ENCODE results near the gene BAHD1.

Gene BAHD1

DNA sequence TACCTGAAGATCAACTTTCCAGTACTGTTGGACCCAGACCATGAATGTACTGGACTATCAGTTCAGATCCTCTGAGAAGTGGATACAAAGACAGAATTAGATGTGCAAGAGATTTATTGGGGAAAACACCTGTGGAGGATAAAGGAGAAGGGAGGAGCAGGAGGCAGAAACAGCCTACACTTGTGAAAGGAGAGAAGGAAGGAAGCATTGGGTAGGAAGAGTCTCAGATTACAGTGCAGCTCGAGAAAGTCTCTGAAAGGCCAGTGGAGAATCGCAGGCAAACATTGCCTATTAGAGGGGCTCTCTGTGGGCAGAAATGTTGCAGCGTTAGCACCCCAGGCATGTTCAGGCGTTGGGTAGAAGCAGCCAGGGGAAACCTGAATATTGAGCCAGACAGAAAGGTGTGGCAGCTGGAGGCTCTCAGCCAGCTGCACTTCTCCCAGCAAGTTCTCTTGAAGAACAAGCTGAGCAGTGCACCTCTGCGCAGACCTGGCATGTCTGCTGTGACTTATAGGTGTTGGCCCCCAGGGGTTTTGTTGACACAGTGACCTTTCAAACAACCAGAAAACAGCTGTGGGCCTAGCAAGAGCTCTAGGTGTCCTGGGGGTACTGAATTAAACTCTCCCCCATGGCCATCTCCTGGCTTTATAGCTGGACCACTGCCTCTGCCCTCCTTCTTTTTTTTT is 37.0 kb downstream of the BAHD1 start:
- no peak for DNase-seq
- Histone ChIP-seq H3K27ac (ENCODE audit: insufficient read depth, low read length, poor library complexity, severe bottlenecking) (no peak overlapping the region), H3K4me1 (ENCODE audit: control insufficient read depth, insufficient read depth, low read length, poor library complexity, severe bottlenecking) (no peaks in the 10 kb centered on the region), H3K36me3 (ENCODE audit: control insufficient read depth, insufficient read depth, low read length) (no peaks in the 10 kb centered on the region), H3K27me3 (replicated peaks; ENCODE audit: control insufficient read depth, insufficient read depth, low read length, poor library complexity, severe bottlenecking) (no peaks in the 10 kb centered on the region), H3K9me3 (ENCODE audit: control insufficient read depth, low read length) (no peaks in the 10 kb centered on the region), H3K4me3 (ENCODE audit: insufficient read depth, low read depth, low read length, poor library complexity, severe bottlenecking) (no peak overlapping the region)

DNA sequence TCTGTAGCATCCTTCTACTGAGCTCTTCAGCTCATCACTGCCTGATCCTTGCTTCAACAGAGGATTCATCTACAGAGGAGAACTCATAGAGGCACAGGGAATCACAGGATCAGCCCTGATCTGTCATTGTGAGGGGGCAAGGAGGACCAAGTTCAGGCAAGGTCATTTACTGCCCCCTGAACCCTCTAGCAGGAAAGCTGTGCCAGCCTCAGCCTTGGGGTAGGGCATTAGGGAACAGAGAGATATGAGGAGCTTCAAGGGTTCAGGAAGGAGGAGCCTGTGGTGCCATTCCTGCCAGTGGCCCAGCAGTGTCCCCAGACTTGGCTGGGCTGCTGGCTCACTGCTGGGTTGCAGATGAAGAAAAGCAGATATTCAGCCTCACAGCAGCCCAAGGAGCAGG is 38.3 kb downstream of the BAHD1 start:
- no peaks in the 10 kb centered on the region for H3K9me3 ChIP-seq (ENCODE audit: control insufficient read depth, low read length)
- no peak overlapping the region for H3K27ac ChIP-seq (ENCODE audit: insufficient read depth, low read length, poor library complexity, severe bottlenecking)
- no peak overlapping the region for H3K4me3 ChIP-seq (ENCODE audit: insufficient read depth, low read depth, low read length, poor library complexity, severe bottlenecking)
- H3K36me3 ChIP-seq (ENCODE audit: control insufficient read depth, insufficient read depth, low read length): no peaks in the 10 kb centered on the region
- H3K27me3 ChIP-seq (replicated peaks; ENCODE audit: control insufficient read depth, insufficient read depth, low read length, poor library complexity, severe bottlenecking): no peaks in the 10 kb centered on the region
- no peak for DNase-seq
- no peaks in the 10 kb centered on the region for H3K4me1 ChIP-seq (ENCODE audit: control insufficient read depth, insufficient read depth, low read length, poor library complexity, severe bottlenecking)

- no peaks in the 10 kb centered on the region for H3K27me3 ChIP-seq (replicated peaks; ENCODE audit: control insufficient read depth, insufficient read depth, low read length, poor library complexity, severe bottlenecking)
These were observed 40.8 kb downstream of the BAHD1 start for GRCh38 chr15:40481341-40482074.

DNA sequence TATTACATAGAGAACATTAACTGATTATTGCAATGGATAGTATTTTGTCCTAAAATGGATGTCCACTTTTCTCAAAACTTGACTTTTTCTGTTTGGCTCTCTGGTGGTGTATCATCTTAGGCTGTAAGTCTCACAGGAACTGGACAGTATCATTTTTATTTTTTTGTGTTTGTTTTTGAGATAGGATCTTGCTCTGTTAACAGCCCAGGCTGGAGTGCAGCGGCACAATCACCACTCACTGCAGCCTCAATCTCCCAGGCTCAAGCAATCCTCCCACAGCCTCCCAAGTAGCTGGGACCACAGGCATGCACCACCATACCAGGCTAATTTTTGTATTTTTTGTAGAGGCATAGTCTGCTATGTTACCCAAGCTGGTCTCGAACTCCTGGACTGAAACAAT is 43.2 kb downstream of the BAHD1 start:
- no peaks in the 10 kb centered on the region for H3K36me3 ChIP-seq (ENCODE audit: control insufficient read depth, insufficient read depth, low read length)
- H3K9me3 ChIP-seq (ENCODE audit: control insufficient read depth, low read length): no peaks in the 10 kb centered on the region
- H3K27ac ChIP-seq (ENCODE audit: insufficient read depth, low read length, poor library complexity, severe bottlenecking): no peak overlapping the region
- no peaks in the 10 kb centered on the region for H3K27me3 ChIP-seq (replicated peaks; ENCODE audit: control insufficient read depth, insufficient read depth, low read length, poor library complexity, severe bottlenecking)
- no peaks in the 10 kb centered on the region for H3K4me1 ChIP-seq (ENCODE audit: control insufficient read depth, insufficient read depth, low read length, poor library complexity, severe bottlenecking)
- no peak for DNase-seq
- no peak overlapping the region for H3K4me3 ChIP-seq (ENCODE audit: insufficient read depth, low read depth, low read length, poor library complexity, severe bottlenecking)

More at GRCh38 chr15:40481341-40482074, 40.8 kb downstream of the BAHD1 start:
- Histone ChIP-seq H3K27ac (ENCODE audit: insufficient read depth, low read length, poor library complexity, severe bottlenecking) (no peak overlapping the region), H3K4me1 (ENCODE audit: control insufficient read depth, insufficient read depth, low read length, poor library complexity, severe bottlenecking) (no peaks in the 10 kb centered on the region), H3K9me3 (ENCODE audit: control insufficient read depth, low read length) (no peaks in the 10 kb centered on the region), H3K36me3 (ENCODE audit: control insufficient read depth, insufficient read depth, low read length) (no peaks in the 10 kb centered on the region), H3K4me3 (ENCODE audit: insufficient read depth, low read depth, low read length, poor library complexity, severe bottlenecking) (no peak overlapping the region)
- DNase-seq: no peak

GRCh38 chr15:40486066-40486770 is 45.5 kb downstream of the BAHD1 start:
- no peaks in the 10 kb centered on the region for H3K4me1 ChIP-seq (ENCODE audit: control insufficient read depth, insufficient read depth, low read length, poor library complexity, severe bottlenecking)
- H3K9me3 ChIP-seq (ENCODE audit: control insufficient read depth, low read length): no peaks in the 10 kb centered on the region
- no peak overlapping the region for H3K4me3 ChIP-seq (ENCODE audit: insufficient read depth, low read depth, low read length, poor library complexity, severe bottlenecking)
- DNase-seq: no peak
- no peaks in the 10 kb centered on the region for H3K36me3 ChIP-seq (ENCODE audit: control insufficient read depth, insufficient read depth, low read length)
- H3K27ac ChIP-seq (ENCODE audit: insufficient read depth, low read length, poor library complexity, severe bottlenecking): no peak overlapping the region
- H3K27me3 ChIP-seq (replicated peaks; ENCODE audit: control insufficient read depth, insufficient read depth, low read length, poor library complexity, severe bottlenecking): no peaks in the 10 kb centered on the region

- H3K27ac ChIP-seq (ENCODE audit: insufficient read depth, low read length, poor library complexity, severe bottlenecking): no peak overlapping the region
- H3K4me3 ChIP-seq (ENCODE audit: insufficient read depth, low read depth, low read length, poor library complexity, severe bottlenecking): no peak overlapping the region
- DNase-seq: no peak
- H3K36me3 ChIP-seq (ENCODE audit: control insufficient read depth, insufficient read depth, low read length): no peaks in the 10 kb centered on the region
- H3K27me3 ChIP-seq (replicated peaks; ENCODE audit: control insufficient read depth, insufficient read depth, low read length, poor library complexity, severe bottlenecking): no peaks in the 10 kb centered on the region
- peaks cover 5% of the 10 kb centered on the region for H3K4me1 ChIP-seq (ENCODE audit: control insufficient read depth, insufficient read depth, low read length, poor library complexity, severe bottlenecking)
- no peaks in the 10 kb centered on the region for H3K9me3 ChIP-seq (ENCODE audit: control insufficient read depth, low read length)
These were observed 47.3 kb downstream of the BAHD1 start for GRCh38 chr15:40487816-40488682.

DNA sequence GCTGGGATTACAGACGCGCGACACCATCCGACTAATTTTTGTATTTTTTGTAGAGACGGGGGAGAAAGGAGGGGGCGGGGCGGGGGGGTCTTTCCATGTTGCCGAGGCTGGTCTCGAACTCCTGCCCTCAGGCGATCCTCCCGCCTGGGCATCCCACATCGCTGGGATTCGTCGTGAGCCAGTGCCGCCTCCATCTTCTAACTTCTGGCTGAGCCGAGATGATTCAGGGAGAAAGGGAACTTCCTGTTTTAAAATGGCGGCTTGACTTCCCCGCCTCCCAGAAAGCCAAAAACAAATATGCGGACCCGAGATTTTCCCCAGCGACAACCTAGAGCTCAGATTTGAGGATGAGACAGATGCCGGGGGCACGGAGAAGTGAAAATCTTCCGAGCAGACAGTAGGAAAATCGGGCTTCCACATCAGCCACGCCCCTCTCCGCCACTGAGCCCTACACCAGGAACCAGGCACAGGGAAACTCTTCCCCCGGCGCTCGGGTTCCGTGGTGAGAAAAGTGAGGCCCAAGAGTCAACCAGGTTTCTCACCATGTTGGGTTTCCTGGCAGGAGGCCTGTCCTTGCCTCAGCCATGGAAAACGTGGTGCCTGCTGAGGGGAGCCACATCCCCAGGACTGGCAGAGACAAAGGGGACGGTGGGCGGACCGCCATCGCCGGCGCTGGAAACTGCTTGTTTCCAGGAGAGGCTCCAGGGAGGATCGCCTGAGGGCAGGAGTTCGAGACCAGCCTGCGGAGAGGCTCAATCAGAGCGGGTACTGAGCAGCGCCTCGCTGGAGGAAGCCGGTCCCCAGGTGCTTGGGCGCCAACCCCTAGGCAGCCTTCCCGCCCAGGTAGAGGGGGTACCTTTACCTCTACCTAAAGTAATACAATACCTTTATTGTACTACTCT is 48.8 kb downstream of the BAHD1 start:
- Histone ChIP-seq H3K4me1 (ENCODE audit: control insufficient read depth, insufficient read depth, low read length, poor library complexity, severe bottlenecking) (peaks cover 5% of the 10 kb centered on the region), H3K27ac (ENCODE audit: insufficient read depth, low read length, poor library complexity, severe bottlenecking) (no peak overlapping the region), H3K9me3 (ENCODE audit: control insufficient read depth, low read length) (no peaks in the 10 kb centered on the region), H3K4me3 (ENCODE audit: insufficient read depth, low read depth, low read length, poor library complexity, severe bottlenecking) (no peak overlapping the region), H3K27me3 (replicated peaks; ENCODE audit: control insufficient read depth, insufficient read depth, low read length, poor library complexity, severe bottlenecking) (no peaks in the 10 kb centered on the region), H3K36me3 (ENCODE audit: control insufficient read depth, insufficient read depth, low read length) (no peaks in the 10 kb centered on the region)
- DNase-seq: no peak

DNA sequence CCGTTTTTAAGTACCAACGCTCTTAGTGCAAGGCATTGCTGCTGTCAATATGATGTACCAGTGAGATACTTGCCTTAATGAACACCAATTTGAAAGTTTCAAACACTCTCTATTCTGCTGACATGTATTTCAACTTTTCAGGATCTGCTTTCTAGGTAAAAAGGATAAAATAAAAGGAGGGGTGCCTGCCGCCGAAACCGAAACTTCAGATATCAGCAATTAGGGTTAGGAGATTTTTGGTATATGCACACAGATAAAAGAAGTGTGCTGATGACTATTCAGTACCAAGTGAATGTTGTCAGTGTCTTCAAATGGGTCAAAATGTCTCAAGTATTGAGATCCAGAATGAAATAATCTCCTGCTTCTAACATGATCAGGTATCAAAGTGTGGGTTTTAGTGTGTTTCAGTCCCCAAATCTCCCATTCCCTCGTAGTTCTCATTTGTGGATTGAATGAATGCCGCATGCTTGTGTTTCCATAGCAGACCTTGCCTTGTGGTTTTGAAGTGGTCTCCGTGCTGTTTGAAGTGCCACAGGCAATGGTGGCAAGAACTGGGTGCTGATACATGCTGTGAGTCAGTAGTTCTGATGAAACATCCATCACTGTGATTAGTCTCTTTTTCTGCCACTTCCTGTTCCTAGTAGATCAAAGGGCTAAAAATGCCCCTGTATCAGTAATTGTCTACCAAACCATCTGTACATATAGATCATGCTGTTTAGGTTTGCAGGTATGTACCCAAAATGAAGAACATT is 52.5 kb downstream of the BAHD1 start:
- Histone ChIP-seq H3K9me3 (ENCODE audit: control insufficient read depth, low read length) (no peaks in the 10 kb centered on the region), H3K4me1 (ENCODE audit: control insufficient read depth, insufficient read depth, low read length, poor library complexity, severe bottlenecking) (peaks cover 5% of the 10 kb centered on the region), H3K27ac (ENCODE audit: insufficient read depth, low read length, poor library complexity, severe bottlenecking) (peak overlapping the region; percentile 21), H3K4me3 (ENCODE audit: insufficient read depth, low read depth, low read length, poor library complexity, severe bottlenecking) (peak overlapping the region; percentile 5), H3K27me3 (replicated peaks; ENCODE audit: control insufficient read depth, insufficient read depth, low read length, poor library complexity, severe bottlenecking) (no peaks in the 10 kb centered on the region), H3K36me3 (ENCODE audit: control insufficient read depth, insufficient read depth, low read length) (no peaks in the 10 kb centered on the region)
- DNase-seq: peak; percentile 13 to 47 (median 14)

Measured in effector memory CD4-positive, alpha-beta T cell (primary cell).